Loucy (cell line): Measurements from ENCODE around the gene PACRG.

ENCODE experiments used
- H2AFZ ChIP-seq: fragments of 200-600 bp; sonication (generic); 2 replicates; pipeline ENCODE4 v1.6.0; 2016; ENCODE audit warnings: antibody characterized with exemption, mild to moderate bottlenecking, low read length, moderate library complexity
- H3F3A ChIP-seq: fragments of 200-600 bp; 2 replicates; pipeline ENCODE4 v1.6.0; 2016; ENCODE audit warnings: antibody characterized with exemption, low read depth, mild to moderate bottlenecking
- H3K27me3 ChIP-seq: fragments of 200-600 bp; sonication (generic); 2 replicates; pipeline ENCODE4 v1.6.1; 2014; ENCODE audit warnings: low read length, mild to moderate bottlenecking; ENCODE audit not compliant: insufficient read depth, poor library complexity, severe bottlenecking
- H3K36me3 ChIP-seq: fragments of 200-600 bp; sonication (generic); 2 replicates; pipeline ENCODE4 v1.6.1; 2016; ENCODE audit warnings: low read length; ENCODE audit not compliant: insufficient read depth
- H3K4me1 ChIP-seq: fragments of 200-600 bp; sonication (generic); 2 replicates; pipeline ENCODE4 v1.5.1; 2014; ENCODE audit warnings: low read length, mild to moderate bottlenecking; ENCODE audit not compliant: insufficient read depth, poor library complexity, severe bottlenecking
- H3K4me2 ChIP-seq: fragments of 200-600 bp; sonication (generic); 2 replicates; pipeline ENCODE4 v1.6.0; 2014; ENCODE audit warnings: antibody characterized with exemption, low read length, low read depth, mild to moderate bottlenecking; ENCODE audit not compliant: poor library complexity, severe bottlenecking
- H3K4me3 ChIP-seq: fragments of 200-600 bp; sonication (generic); 2 replicates; pipeline ENCODE4 v1.5.1; 2014; ENCODE audit warnings: low read length, mild to moderate bottlenecking, mixed read lengths; ENCODE audit not compliant: poor library complexity, severe bottlenecking
- H3K79me2 ChIP-seq: fragments of 200-600 bp; sonication (generic); 2 replicates; pipeline ENCODE4 v1.6.1; 2014; ENCODE audit warnings: low read length; ENCODE audit not compliant: insufficient read depth
- H3K9ac ChIP-seq: fragments of 200-600 bp; sonication (generic); 2 replicates; pipeline ENCODE4 v1.6.0; 2014; ENCODE audit warnings: mild to moderate bottlenecking, low read depth, low read length, moderate library complexity; ENCODE audit not compliant: poor library complexity, severe bottlenecking
- H3K9me2 ChIP-seq: fragments of 200-600 bp; sonication (generic); replicated peaks from 2 replicates; pipeline ENCODE4 v1.6.1; 2016; ENCODE audit warnings: low read depth, low read length, mixed read lengths
- H3K9me3 ChIP-seq: fragments of 200-600 bp; sonication (generic); 2 replicates; pipeline ENCODE4 v1.6.1; 2014; ENCODE audit warnings: mild to moderate bottlenecking, antibody characterized with exemption, low read length, low read depth; ENCODE audit not compliant: insufficient read depth
- H4K20me1 ChIP-seq: fragments of 200-600 bp; sonication (generic); 2 replicates; pipeline ENCODE4 v1.6.0; 2014; ENCODE audit warnings: antibody characterized with exemption, low read length, mild to moderate bottlenecking; ENCODE audit not compliant: insufficient read depth, poor library complexity, severe bottlenecking
- CTCF ChIP-seq: fragments of 200-600 bp; sonication (generic); conservative IDR thresholded peaks from 2 replicates; pipeline ENCODE4 v1.5.1; 2014; ENCODE audit warnings: mild to moderate bottlenecking, antibody characterized with exemption, low read length
- EZH2phosphoT487 ChIP-seq: fragments of 200-600 bp; IDR thresholded peaks from 2 replicates; pipeline ENCODE4 v1.6.1; 2018; ENCODE audit warnings: antibody characterized with exemption, mild to moderate bottlenecking, moderate library complexity, borderline replicate concordance

Gene PACRG

GRCh38 chr6:162736961-162737360 is 9.2 kb downstream of the PACRG start:
- no peaks in the 10 kb centered on the region for H3K27me3 ChIP-seq

GRCh38 chr6:162750776-162751175 is 23.0 kb downstream of the PACRG start:
- Histone ChIP-seq H2AFZ (no peak overlapping the region), H3K4me2 (no peak overlapping the region), H3K4me1 (no peaks in the 10 kb centered on the region), H3K9ac (no peak overlapping the region), H3K79me2 (no peaks in the 10 kb centered on the region), H3K27me3 (no peaks in the 10 kb centered on the region), H3K36me3 (no peaks in the 10 kb centered on the region), H3K9me3 (no peaks in the 10 kb centered on the region), H4K20me1 (no peaks in the 10 kb centered on the region), H3K4me3 (no peak overlapping the region), H3K9me2 (no peaks in the 10 kb centered on the region), H3F3A (no peaks in the 10 kb centered on the region)
- TF ChIP-seq CTCF: no peak
- TF ChIP-seq EZH2phosphoT487: no peak

More at GRCh38 chr6:162736961-162737360, 9.2 kb downstream of the PACRG start:
- H3K36me3 ChIP-seq: no peaks in the 10 kb centered on the region
- no peaks in the 10 kb centered on the region for H4K20me1 ChIP-seq
- no peak overlapping the region for H3K9ac ChIP-seq
- no peaks in the 10 kb centered on the region for H3K79me2 ChIP-seq
- no peak overlapping the region for H3K4me2 ChIP-seq
- TF ChIP-seq EZH2phosphoT487: no peak
- no peak for TF ChIP-seq CTCF
- H3F3A ChIP-seq: no peaks in the 10 kb centered on the region
- no peak overlapping the region for H3K4me3 ChIP-seq
- no peaks in the 10 kb centered on the region for H3K9me3 ChIP-seq
- no peaks in the 10 kb centered on the region for H3K9me2 ChIP-seq
- H3K4me1 ChIP-seq: no peaks in the 10 kb centered on the region
- no peak overlapping the region for H2AFZ ChIP-seq

GRCh38 chr6:162751211-162751859 is 23.6 kb downstream of the PACRG start:
- no peaks in the 10 kb centered on the region for H3K27me3 ChIP-seq
- no peaks in the 10 kb centered on the region for H3K9me3 ChIP-seq
- H3K4me1 ChIP-seq: no peaks in the 10 kb centered on the region
- H3K79me2 ChIP-seq: no peaks in the 10 kb centered on the region
- H3K9me2 ChIP-seq: no peaks in the 10 kb centered on the region
- no peaks in the 10 kb centered on the region for H3F3A ChIP-seq
- no peaks in the 10 kb centered on the region for H4K20me1 ChIP-seq
- no peak overlapping the region for H2AFZ ChIP-seq
- H3K9ac ChIP-seq: no peak overlapping the region
- H3K4me2 ChIP-seq: no peak overlapping the region
- H3K36me3 ChIP-seq: no peaks in the 10 kb centered on the region
- no peak overlapping the region for H3K4me3 ChIP-seq
- TF ChIP-seq CTCF (no peak), EZH2phosphoT487 (no peak)
